AG20443 (cell line): ENCODE measurements around the gene ELFN1.

Experiments
- DNase-seq: peaks from one replicate; pipeline ENCODE4 v3.0.0; 2012; ENCODE audit warnings: low spot score, mixed read lengths

The ELFN1 gene

DNA sequence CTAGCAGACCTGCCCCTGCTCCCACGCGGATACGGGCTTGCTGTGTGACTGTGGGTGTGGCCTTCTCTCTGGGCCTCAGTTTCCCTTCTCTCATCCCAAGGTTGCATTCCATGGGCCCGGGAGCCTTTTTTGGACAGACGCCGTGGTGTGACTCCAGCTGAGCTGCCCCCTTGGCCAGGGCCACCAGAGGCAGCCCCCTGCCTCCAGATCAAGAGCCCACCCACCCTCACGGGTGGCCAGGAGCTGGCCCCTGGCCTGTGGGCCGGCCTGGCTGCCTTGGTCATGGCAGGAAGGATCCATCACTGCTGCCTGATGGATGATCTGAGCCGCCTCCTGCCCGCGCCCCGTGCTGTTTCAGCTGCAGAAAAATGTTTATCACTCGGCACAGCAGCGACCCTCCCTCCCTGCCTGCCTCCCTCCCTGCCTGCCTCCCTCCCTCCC, 27.8 kb upstream of the ELFN1 start:
- DNase-seq = no peak

DNA sequence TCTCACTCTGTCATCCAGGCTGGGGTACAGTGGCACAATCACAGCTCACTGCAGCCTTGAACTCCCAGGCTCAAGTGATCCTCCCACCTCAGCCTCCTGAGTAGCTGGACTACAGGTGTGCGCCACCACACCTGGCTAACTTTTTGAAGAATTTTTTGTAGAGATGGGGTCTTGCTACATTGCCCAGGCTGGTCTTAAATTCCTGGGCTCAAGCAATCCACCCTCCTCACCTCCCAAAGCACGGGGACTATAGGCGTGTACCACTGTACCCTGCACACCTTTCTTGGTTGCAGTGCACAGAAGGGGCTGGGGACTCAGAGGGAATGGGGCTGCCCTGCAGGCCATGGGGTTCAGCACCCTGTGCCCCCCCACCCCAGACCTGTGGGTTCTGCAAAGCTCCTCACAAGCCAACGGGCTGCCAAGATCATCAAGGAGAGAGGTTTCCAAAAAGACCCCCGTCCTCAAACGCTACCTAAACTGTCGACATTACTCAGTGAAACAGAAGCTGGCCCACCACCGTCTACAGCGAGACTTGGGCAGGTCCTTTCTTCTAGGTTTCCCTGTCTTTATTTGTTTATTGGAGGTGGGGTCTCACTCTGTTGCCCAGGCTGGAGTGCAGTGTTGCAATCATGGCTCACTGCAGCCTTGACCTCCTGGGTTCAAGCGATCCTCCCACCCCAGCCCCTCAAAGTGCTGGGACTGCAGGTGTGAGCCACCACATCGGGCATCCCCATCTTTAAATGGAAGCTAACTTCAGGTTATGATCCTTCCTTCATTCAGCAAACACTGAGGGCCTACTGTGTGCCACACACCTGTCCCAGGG, 26.6 kb upstream of the ELFN1 start:
- no peak for DNase-seq

DNA sequence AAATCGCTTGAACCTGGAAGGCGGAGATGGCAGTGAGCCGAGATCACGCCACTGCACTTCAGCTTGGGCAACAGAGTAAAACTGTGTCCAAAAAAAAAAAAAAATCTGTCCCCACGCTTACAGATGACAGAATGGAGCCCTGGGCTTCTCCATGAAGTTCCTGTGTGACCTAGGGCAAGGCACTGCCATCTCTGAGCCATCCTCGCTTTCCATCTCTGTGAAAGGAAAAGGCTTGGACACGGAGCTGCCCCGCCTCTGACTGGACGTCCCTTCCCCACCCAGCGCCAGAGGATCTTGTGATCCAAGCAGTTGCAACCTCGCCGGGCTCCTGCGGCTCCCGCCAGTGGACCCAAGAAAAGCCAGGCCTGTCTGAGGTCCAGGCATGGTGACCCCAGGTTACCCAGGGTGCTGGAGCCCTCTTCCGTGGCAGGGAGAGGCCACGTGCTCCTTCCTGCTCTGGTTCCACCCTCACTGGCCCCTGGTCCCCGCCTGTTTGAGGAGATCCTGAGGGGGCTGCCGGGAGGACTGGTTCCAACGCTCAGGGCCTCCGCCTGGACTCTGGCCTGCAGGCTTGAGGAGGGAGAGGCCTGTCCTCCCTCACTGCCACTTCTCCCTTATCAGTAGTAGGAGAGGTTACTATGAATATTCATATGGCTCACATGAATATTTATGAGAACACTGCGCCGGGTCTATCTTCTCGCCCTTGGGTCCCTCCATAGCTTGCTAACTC, 25.6 kb upstream of the ELFN1 start:
- no peak for DNase-seq

DNA sequence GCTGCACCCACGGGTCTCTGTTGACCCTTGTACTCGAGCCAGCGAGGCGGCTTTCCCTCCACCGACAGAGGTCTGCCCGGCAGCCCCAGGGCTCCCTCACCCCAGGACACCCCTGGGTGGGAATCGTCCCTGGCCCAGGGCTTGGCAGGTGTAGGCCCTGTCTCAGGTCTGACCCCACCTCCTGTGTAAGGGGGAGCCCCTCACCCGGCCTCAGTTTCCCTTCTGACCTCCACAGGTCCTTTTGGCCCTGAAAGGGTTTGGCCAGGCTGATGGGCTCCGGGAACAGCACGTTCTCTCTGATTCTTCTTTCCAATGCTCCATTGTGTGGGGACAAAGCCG, 25.0 kb upstream of the ELFN1 start:
- no peak for DNase-seq

DNA sequence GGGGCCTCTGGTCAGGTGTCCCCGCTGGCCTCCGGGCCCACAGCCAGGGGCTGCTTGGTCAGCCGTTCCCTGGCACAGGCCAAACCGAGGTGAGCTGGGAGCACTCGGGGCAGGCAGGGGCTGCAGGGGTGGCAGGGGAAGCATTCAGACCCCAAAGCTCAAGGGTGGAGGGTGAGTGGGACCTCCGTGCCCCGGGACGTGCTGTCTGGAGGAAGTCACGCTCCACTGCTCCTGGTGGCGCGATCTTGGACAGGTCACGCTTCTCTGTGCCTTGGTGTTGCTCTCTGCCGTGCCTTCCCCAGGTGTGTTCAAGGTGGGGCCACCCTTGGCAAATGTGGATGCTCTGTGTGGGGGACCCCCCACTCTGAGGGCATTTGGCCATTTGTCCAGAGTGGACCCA, 24.6 kb upstream of the ELFN1 start:
- no peak for DNase-seq

DNA sequence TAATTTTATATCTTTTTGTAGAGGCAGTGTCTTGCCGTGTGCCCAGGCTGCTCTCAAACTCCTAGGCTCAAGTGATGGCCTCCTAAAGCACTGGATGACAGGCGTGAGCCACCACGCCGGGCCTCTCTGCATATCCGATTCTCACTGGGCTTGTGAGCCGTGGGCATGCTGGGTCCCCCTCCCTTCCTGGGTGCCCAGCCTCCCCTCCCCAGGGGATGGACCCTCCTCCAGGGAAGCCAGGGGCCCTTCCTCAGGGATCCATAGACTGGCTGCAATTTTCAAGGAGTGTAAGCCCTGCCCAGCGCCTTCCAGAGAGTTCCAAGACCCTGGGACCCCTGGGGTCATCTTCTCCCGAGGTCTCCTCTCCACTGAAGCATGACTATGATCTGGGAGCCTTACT, 23.7 kb upstream of the ELFN1 start:
- DNase-seq = no peak

DNA sequence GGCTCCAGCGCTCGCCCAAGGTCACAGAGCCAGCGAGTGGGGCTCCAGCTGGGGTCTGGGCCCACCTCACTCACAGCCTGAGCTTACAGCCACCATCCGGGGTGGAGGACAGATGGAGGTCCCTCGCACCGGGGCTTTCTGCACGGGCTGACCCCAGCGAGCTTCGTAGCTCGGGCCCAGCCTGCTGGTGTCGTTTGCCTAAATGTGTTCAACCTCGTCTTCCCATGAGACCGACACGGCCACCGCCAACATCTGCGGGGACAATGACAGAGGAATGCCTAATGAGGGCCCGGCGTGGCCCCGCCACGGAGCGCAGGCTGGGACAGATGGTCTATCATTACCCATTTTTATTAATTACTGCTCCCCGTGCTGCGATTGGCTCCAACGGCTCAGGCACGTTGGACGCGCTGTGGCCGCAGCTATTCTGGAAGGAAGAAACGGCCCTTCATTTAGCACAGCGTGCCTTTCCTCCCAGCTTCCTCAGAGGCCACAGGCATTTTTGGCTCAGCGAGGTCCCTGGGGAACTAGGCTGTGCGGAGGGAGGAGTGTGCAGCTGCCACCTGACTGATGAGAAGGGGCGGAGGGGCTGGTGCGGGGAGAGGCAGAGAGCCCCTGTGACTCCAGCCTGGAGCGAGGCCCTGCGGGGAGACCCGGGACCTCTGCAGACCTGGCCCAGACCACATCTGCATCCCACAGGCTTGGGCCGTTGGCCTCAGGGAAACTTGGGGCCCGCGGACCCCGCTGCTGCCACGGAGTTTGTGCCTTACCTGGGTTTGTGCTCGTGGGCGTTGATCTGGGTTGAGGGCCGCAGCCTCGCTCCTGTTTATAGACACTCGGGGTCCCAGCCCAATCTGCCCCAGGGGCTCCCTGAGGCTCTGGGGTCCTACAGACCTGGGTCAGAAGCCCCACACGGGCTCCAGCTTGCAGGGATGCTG, 22.9 kb upstream of the ELFN1 start:
- no peak for DNase-seq

DNA sequence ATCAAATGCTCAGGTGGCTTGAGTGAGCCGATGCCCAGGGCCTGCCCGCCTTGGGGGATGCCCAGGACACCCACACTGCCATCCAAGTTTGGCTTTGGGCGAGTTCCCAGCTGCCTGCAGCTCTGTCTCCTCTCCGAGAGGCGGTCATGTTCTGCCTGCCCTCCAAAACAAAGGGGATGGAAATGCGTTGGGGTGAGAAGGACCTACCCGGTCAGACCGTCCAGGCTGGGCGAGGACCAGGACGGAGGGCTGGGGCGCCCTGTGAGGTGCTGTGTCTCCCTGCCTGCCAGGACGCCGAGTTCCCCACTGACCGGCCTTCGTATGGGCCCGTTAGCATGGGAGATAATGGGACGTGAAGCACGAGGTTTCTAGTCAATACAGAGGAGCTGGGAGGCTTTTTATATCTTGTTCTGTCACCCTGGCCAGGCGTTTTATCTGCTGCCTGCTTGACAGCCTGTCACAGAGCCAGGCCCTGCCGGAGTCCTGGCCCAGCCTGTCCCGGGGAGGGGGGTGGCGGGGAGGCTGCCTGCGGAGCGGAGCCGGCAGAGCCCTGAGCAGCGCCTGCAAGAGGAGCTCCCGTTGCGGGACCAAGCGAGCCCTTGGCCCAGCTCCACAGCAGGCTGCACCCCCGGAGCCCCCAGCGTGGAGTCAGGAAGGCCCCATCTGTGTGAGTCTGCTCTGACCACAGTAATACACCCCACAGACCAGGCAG, 22.0 kb upstream of the ELFN1 start:
- DNase-seq = peak; percentile 64

DNA sequence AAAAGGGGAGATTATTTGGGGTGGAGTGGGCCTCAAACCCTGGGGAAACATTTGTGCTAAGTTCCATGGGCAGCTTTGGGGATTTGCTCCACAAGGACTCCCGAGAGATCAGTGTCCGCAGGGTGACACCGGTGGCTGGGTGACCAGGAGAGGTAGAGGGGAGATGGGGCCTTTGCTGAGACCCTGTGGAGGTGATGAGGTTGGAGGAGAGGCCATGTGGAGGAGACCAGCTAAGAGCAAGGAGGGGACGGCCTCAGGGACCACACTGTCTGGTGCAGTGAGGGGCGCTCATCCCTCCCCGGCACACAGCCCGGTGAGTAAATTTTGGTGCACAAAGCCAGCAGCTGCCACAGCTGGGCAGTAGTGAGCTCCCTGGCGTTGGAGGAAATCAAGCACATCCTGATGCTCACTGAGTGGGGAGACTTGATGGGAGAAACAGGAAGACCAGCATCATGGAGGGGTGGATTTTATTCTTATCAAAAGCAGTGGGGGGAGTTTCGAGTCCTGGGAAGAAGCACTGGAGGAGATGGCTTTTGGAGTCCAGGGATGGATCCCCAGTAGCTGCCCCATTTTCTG, 20.2 kb upstream of the ELFN1 start:
- no peak for DNase-seq

DNA sequence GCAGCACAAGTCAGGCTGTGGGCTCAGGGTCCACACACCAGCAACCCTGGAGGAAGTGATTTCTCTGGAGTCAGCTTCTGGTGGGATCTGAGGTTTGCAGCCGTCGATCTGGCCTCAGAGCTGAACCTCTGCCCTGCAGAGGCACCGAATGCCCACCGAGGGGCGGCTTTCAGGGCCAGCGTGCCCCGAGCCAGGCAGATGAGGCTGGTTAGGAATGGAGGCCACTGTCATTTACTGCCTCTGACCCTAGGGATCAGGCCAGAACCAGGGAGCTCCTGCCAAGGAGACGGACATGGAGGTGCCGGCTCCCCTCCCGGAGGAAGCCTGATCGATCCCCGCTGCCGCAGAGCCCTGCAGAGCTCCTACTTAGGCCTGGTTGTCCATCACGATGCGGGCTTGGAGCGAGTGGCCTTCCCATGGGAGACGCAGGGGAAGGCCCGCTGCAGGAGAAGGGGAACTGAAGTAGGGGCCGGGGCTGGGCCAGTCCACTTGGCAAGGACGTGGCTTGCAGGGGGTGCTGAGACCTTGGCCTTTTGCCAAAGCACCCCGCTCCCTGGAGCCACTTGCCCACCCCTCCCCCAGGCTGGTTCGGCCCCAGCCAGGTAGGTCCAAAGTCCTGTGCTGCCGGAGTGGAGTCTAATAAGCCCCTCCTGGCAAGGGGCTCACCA, 19.6 kb upstream of the ELFN1 start:
- no peak for DNase-seq

DNA sequence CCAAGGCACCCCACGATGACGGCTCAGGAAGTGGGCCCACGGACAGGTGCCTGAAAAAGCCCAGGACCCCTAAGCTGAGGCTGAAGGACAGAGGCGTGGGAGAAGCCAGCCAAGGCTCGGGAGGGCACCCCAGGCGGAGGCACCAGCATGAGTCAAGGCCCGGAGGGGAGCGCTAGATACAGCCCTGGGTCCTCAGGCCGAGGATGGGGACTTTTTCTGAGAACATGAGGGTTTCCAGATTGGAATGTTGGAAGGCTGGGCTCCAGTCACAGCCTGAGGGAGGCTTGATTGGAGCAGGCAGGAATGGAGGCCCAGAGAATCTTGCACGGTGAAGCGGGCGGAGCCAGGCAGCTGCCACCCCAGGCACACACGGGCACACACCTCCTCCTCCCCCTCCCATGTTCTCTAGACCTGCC, 19.0 kb upstream of the ELFN1 start:
- DNase-seq = no peak

DNA sequence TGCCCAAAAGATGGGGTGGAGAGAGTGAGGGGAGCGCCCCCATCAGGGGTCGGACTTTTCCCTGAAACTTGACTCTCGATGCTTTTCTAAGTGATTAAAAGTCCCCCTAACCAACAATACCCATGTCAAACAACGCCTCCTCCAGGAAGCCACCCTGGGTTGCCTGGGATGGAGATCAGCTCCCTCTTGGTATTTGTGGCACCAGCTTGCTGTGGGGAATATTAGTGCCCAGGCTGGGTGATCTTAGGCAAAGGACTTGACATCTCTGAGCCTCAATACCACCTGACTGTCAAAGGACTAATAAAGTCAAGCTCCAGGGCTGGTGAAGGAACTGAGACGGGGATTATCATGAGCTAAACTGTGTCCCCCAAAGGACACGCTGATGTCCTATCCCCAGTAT, 18.2 kb upstream of the ELFN1 start:
- DNase-seq = no peak

DNA sequence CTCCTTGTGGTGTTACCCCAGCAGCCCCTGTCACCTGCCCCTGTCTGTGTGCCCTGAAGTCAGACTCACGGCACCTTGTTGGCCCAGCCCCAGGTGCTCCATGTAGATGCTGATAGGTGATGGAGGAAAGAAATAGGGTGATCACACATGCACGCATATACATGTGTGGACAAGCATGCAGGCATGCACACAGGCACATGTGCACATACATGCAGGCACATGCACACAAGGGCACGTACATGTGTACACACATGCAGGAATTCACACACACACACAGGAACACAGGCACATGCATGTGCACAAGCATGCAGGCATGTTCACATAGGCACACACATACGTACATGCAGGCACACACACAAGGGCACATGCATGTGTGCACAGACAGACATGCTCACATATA, 16.6 kb upstream of the ELFN1 start:
- DNase-seq = no peak

DNA sequence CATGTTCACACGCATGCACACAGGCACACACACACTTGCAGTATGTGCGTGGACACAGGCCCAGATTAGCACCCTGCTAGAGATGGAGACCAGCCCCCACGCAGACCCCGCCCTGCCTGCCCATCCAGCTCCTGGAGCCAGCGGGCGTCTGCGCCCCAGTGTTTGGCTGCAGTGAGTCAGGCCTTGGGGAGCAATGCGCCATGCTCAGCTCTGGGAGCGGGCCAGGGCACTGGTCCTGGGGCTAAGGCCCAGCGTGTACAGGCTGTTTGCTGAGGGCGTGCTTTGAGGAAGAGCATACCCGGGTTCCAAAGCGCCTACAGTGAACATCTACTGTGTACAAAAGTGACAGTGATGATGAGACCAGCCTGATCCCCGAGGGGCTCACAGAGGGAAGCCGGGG, 16.0 kb upstream of the ELFN1 start:
- DNase-seq = no peak

DNA sequence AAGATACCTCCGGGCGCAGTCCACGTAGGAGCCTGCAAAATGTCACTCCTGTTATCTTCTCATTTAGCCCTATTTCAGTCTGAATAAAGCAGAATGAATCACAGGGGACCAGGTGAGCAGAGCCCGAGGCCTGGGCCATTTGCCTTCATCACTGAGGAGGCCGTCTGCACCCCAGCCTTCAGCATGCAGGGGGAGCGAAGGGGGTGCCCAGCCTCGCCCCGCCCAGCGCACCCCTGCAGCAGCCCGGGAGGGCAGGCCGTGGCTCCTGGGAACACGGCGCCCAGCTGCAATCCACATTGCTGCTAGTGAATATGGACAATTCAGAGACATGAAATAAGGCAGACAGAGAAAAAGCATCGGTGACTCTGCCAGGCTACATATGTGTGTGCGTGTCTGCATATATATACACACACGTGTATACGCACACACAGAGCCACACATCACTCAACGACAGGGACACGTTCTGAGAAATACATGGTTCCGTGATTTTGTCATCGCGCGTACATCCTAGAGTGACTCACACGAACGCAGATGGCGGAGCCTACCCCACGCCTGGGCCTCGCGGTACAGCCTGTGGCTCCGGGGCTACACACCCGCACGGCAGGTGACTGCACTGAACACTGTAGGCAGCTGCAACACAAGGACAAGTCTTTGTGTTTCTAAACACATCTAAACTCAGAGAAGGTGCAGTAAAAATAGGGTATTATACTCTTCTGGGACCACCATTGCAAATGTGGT, 15.2 kb upstream of the ELFN1 start:
- DNase-seq = no peak

DNA sequence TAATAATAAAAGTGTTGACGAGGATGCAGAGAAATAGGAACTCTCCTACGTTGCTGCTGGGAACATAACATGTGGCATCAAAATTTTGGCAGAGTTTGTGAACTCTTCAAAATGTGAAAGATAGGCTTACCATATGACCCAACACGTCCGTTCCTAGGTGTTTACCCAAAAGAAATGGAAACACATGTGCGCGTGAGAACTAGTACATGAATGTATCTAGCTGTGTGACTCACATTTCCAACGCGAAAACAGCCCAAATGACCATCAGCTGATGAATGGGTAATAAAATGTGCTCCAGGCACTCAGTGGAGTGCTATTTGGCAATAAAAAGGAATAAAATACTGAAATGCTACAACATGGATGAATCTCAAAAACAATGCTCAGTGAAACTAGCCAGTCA, 10.4 kb upstream of the ELFN1 start:
- DNase-seq = peak; percentile 82

DNA sequence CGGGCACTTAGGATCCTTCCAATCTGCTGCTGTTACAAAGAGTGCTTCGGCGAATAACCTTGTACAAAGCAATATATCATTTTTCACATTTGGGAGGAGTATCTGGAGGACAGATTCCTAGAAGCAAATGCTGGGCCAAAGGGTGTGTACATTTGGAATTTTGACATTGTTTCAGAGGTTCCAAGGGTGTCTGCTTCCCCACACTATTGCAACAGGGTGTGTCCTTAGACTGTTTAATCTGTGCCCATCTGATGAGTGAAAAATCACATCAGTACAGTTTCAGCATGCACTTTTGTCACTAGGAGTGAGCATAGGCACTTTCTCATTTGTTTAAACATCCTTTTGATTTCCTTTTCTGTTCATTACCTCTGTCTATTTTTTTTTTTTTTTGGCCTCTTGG, 8.6 kb upstream of the ELFN1 start:
- DNase-seq = no peak

DNA sequence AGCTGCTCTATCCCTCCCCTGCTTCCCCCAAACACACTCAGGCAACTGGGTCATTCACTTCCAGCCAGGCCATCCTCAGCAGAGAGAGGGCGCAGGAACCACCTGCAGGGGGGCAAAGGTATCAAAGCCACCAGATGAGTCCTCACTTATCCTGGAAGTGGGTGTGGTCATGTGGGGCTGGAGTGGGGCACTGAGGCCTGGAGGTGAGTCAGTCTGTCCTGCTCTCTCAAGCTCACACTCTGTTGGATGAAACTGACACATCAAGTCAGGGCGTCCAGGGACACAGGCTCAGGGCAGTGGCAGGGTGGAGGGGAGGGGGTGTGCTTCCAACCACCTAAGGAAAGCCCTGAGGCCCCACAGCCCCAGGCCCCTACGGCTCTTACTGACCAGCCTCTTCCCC, 8.0 kb upstream of the ELFN1 start:
- DNase-seq = no peak

DNA sequence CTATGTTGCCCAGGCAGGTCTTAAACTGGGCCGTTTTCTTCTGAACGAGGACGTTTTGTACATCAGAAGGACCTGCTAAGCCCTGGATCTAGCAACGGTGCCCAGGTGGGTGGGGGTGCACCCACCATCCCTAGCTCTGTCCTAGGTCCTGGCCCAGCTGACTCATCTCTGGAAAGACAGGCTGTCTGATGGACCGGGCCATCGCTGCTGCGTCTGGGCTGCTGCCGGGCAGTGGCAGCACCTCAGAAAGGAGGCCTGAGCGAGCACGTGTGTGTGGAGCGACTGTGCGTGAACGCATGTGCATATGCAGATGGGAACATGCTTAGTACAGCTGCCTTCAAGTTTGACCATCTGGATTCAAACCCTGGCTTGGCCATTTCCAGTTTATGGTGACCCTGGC, 7.3 kb upstream of the ELFN1 start:
- no peak for DNase-seq

DNA sequence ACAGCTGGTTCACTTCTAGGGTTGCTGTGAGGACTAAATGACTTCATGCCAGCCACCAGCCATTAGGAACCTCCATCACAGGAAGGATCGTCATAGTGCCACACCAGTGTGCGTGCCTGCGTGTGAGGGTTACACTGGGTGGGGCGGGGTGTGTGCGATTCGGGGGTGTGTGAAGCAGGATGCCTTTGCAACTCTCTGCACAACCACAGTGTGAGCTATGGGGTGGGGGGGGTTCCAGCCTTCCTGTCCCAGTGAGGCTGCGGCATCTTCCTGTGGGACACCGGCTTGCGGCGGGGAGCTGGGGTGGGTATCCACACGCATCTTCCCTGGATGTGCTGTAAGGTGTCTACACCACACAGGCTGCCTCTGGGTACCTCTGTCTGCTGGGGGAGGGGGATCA, 6.9 kb upstream of the ELFN1 start:
- no peak for DNase-seq
